NOMO-1 treated with dmso at 0.1 percent for 144 hours (cell line): ENCODE measurements around the gene SUGCT.
"Not testable (repeated sequence)": the region's sequence is repeated elsewhere in the genome, so short reads cannot be mapped to it uniquely, and the experiment has no call there.

Source experiments
- DNase-seq: peaks from one replicate; lab custom pipeline; 2025; ENCODE audit not compliant: unreplicated experiment; lab: John Stamatoyannopoulos, UW

The SUGCT gene

DNA sequence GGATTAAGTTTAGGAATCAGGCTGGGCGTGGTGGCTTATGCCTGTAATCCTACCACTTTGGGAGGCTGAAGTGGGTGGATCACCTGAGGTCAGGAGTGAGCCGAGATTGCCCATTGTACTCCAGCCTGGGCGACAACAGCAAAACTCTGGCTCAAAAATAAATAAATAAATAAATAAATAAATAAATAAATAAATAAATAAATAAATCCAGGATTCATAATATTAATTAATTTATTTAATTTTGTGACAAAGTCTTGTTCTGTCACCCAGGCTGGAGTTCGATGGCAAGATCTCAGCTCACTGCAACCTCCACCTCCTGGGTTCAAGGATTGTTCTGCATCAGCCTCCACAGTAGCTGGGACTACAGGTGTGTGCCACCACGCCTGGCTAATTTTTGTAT, 4.2 kb downstream of the SUGCT start:
- DNase-seq = no peak

DNA sequence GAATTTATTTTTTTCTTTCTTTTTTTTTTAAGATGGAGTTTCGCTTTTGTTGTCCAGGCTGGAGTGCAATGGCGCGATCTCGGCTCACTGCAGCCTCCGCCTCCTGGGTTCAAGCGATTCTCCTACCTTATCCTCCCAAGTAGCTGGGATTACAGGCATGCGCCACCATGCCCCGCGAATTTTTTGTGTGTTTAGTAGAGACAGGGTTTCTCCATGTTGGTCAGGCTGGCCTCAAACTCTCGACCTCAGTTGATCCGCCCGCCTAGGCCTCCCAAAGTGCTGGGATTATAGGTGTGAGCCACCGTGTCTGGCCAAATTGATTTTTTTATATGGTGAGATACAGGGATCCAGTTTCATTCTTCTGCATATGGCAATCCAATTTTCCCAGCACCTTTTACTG, 5.1 kb downstream of the SUGCT start:
- not testable (repeated sequence) for DNase-seq

DNA sequence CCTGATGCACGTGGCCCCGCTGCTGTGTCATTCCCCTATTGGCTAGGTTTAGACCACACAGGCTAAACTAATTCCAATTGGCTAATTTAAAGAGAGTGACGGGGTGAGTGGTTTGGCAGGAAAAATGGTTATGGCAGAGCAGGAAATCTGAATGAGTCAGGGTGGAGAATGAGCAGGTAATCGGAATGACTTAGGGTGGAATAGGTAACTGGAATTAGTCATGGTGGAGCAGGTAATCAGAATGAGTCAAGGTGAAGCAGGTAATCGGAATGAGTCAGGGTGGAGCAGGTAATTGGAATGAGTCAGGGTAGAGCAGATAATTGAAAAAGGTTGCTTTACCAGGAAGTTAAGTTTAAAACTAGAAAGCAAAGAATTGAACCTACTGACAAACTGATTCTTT, 7.1 kb downstream of the SUGCT start:
- DNase-seq = not testable (repeated sequence)

DNA sequence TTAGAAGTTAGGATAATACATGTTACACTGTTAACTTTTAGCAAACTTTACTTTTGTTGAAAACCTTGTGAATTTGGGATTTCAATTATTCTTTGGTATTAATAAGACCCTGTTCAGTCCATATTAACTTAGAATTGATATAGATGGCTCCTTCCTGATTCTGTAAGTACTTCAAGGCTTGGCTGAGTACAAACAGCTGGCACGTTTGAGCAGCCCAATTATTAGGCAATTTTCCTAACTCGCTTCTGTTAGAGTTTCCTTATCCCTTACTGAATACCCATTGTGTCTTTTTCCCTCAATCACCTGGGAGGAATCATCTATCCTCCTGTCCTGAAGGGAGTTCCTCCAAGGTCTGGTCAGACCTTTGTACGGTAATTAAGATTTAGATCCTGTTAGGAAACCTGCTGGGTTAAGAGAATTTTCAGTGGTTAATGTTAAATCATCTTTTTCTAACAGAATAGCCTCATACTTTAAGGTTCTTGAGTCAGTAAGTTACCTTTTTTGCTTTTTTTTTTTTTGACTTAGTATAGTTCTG, 10.9 kb downstream of the SUGCT start:
- not testable (repeated sequence) for DNase-seq

DNA sequence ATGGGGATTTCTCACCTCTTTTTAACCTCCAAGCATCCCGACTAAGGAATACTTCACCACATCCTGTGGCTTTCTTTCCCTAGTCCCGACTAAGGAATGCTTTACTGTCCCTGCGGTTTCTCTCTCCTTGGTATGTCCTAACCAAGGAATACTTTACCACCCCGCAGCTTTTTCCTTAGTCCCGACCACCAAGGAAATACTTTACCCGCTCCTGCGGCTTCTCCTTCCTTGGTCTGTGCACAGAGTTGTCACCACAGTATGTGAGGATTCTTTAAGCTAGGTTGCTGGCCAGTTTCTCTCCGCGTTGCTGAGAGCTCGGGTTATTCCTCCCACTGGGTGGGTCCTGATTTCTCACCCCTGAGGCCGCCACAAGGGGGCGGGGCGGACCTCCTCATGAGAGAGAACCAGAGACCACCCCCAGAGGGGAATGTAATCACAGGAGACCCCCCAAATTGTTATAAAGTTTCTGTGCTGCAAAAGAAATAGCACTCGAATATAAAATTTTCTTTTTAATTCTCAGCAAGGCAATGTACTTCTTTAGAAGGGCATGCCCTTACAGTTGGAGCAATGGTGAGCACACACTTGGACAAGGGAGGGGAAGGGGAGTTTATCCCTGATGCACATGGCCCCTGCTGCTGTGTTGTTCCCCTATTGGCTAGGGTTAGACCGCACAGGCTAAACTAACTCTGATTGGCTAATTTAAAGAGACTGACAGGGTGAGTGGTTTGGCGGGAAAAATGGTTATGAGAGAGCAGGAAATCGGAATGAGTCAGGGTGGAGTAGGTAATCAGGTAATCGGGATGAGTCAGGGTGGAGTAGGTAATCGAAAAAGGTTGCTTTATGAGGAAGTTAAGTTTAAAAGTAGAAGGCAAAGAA, 12.8 kb downstream of the SUGCT start:
- no peak for DNase-seq

DNA sequence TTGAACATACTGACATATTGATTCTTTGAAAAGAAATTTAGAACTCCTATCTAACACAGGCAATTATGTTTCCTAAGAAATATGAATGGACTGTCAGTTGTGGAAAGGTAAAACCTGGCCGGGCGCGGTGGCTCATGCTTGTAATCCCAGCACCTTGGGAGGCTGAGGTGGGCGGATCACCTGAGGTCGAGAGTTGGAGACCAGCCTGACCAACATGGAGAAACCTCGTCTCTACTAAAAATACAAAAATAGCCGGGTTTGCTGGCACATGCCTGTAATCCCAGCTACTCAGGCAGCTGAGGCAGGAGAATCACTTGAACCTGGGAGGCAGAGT, 13.4 kb downstream of the SUGCT start:
- DNase-seq = not testable (repeated sequence)

DNA sequence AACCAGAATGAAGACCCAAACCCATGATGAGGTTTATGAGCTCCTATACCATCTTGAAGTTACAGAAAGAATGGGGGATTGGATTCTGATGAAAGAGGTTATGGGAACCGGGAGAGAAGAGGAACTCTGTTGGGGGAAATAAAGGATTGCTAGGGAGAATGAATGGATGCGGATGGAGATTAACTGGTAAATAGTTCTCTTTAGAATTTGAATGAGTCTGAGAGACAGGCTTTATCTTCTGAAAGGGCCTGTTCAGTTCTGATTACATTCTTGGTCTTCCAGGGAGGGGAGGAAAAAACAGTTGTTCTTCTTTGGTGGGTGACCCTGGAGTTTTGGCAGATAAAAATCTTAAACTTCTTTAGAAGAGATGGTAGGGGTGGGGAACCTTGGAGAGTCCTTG, 13.9 kb downstream of the SUGCT start:
- DNase-seq = no peak

DNA sequence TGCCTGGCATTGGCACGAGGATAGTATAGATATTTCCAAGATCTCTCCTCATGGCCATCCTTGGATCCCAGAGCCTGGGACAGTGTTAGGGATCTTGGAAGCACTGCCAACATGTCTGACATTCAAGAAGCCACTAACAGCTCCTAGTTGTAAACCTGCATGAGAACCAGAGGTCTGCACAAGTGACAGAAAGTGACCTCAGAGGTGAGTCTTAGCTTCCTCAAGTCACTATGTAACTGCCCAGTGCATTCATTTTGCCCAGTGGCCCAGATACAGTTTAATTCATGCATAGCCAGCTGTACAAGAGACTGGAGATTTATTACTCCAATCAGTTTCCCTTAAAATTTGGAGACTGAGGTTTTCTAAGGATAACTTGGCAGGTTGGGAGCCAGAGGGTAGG, 16.7 kb downstream of the SUGCT start:
- no peak for DNase-seq

DNA sequence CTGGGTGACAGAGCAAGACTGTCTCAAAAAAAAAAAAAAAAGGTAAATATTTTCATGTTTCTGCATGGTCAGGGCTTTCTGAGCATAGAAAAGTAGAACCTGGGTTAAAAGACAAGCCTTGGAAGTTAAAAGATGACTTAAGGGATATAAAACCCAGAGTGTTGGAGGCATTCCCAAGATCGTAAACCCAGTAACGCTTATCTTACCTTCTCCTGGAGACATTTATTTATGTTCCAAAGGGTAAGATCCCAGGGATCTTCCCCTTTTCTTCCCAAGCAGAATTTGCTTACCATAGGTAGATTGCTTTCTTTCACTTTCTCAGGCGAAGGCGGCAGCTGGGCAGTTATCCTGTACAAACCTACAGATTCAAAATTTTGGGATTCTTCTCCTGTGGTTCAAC, 22.2 kb downstream of the SUGCT start:
- DNase-seq = no peak

DNA sequence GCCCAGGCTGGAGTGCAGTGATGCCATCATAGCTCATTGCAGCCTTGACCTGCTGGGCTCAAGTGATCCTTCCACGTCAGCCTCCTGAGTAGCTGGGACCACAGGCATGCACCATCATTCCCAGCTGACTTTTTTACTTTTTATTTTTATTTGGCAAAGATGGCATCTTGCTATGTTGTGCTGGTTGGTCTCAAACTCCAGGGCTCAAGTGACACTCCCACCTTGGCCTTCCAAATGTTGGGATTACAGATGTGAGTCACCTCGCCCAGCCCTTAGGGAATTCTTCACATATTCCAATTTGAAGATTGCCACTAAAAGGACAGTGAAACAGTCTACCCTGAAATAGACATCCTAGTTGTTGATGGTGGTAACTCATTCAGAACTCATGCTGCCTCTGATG, 27.7 kb downstream of the SUGCT start:
- DNase-seq = no peak

DNA sequence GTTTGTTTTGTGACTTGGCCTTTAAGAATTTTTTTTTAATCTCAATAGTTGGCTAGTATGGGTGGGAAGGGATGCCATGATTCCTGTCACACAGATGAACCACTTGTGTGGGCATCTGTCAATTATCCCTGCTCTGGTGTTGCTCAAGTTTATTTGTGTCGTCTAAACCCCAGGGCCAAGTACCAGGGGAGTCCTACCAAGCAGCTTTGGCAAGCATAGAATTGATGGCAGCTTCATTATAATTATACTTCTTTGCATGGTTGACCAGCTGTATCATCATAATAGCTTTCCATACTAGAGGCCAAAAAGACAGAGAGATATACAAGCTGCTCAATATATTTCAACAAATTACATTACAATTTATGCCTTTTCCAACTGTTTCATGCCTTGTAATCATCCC, 30.4 kb downstream of the SUGCT start:
- DNase-seq = no peak

DNA sequence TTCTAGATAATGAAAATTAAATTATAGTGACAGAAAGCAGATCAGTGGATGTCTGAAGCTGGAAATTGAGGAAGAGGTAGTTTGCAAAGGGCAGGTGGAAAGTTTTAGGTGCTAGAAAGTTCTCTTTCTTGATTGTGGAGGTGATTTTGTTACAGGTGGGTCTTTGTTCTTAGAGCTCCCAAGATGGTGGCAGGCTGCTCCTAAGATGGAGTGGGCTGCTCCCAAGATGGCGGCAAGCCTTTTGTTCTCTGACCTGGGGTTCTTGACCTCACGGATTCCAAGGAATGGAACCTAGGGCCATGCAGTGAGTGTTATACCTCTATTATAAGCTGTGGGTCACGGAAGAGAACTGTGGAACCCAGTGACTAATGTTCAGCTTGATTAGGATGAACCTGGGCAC, 32.5 kb downstream of the SUGCT start:
- no peak for DNase-seq

DNA sequence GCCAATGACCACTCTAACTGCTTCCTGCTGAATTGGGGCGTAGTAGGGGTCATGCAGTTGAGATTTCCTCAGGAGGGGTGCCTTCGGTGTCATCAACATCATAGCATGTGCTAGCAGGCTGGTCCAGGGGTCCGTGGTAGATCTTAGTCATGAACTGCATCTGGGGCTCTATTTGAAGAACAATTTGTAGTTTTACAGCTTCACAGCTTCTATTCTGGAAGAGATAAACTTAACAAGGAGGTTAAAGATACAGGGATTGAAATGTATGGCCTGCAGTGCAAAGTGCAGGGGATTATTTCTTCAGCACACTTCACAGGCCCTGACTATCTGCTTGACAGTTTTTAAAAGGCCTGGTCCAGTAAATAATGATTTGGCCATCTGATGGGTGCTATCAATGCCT, 33.5 kb downstream of the SUGCT start:
- DNase-seq = not testable (repeated sequence)

DNA sequence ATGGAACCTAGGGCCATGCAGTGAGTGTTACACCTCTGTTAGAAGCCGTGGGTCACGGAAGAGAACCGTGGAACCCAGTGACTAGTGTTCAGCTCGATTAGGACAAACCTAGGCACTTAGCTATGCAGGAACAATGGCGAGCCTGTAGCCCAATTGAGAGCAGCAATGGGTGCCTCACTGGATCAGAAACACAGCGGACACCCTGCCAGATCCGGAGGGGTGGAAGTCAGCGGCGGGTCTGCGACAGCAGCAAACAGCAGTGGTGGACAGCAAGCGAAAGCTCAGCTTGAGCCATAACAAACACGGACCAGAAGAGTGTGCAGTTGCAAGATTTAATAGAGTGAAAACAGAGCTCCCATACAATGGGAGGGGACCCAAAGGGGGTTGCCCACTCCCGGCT, 38.3 kb downstream of the SUGCT start:
- not testable (repeated sequence) for DNase-seq

DNA sequence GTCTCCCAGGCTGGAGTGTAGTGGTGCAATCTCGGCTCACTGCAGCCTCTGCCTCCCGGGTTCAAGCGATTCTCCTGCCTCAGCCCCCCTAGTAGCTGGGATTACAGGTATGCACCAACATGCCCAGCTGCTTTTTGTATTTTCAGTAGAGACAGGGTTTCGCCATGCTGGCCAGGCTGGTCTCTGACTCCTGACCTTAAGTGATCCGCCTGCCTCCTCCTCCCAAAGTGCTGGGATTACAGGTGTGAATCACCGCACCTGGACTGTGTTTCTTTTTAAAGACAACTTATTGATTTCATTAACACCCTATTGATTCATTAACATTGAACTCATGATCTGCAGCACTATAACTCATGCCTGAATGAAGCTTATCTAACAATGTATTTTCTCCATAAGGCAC, 40.5 kb downstream of the SUGCT start:
- not testable (repeated sequence) for DNase-seq

DNA sequence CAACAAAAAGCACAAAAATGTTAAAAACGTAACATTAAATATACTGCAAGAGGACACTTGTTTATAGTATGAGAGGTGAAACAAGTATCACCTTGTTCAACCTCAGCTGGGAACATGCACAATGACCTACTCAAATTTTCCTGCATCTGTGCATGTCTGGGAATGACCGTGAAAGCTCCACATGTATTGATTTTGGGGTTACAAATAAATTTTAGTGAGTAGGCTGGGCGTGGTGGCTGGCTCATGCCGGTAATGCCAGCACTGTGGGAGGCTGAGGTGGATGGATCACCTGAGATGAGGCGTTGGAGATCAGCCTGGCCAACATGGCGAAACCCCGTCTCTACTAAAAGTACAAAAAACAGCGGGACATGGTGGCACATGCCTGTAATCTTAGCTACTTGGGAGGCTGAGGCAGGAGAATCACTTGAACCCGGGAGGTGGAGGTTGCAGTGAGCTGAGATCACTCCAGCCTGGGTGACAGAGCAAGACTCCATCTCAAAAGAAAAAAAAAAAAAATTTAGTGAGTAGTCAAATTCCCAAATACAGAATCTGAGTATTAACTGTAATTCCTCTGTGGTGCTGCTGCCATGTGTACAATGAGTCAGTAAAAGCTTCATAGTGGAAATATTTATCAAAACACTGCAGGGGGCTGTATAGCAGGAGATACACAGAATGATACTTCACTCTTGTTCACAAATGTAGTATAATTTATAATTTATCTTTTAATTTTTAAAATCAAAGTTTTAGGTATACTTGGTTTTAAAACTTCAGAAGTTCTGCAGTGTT, 41.1 kb downstream of the SUGCT start:
- no peak for DNase-seq

DNA sequence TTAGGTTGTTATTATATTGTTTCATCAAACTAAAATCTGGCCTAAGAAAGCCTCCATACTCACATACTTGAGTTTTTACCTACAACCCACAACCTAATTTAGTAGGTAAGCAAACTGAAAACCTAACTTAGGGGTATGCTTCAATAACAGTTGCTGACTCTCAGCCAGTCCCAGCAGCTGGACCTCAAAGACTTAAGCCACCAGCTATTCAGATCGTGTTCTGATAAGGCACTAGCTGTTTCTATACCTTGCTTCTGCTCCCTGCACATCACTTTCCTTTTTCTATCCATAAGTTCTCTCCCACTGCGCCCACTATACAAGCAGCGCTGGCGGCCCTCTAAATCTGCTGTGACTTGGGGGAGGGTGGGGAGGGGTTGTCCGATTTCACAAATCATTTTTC, 42.3 kb downstream of the SUGCT start:
- DNase-seq = no peak

DNA sequence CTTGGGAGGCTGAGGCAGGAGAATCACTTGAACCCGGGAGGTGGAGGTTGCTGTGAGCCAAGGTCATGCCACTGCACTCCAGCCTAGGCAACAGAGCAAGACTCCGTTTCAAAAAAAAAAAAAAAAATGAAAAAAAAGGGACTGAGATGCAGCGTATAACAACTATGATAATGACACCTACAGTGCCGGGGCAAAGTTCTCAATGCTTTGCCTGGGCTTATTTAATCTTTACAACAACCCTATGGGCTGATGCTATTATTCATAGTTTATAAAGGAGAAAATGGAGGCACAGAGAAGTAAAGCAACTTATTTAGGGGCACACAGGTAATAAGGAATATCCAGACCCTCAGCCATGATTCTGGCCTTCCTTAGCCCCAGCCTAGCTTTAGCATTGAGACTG, 47.6 kb downstream of the SUGCT start:
- no peak for DNase-seq

DNA sequence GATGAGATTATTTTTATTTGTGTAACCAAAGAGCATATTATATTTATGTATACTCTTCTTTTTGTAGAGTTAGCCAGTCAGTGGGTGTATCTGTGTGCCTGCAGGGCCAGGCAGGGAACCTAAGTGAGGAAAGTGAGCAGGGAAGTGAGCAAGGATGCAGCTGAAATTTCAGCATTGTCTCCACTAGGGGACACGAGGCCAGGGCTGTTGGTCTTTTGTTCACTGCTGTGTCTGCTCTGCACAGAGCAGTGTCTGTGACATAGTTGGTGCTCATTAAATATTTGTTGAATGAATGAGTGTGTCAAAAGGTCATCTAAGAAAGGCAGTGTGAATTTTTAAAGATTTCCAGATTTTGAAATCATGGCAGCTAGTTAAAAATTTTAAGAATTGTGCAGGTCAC, 51.8 kb downstream of the SUGCT start:
- no peak for DNase-seq

DNA sequence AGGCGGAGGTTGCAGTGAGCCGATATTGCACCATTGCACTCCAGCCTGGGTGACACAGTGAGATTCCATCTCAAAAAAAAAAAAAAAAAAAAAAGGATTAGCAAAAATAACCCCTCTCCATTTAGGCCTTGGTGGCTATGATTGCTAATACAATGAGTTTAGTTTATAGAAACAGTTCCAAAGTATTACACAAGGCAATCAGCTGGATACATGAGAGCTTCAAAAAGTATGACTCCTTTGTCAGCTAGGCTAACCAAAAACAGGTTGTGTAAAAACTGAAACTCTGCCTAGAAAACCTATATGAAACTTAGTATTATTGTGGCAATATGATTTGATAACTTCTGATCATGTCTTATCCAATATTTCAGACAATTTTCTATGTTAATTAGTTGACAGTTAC, 57.2 kb downstream of the SUGCT start:
- no peak for DNase-seq

DNA sequence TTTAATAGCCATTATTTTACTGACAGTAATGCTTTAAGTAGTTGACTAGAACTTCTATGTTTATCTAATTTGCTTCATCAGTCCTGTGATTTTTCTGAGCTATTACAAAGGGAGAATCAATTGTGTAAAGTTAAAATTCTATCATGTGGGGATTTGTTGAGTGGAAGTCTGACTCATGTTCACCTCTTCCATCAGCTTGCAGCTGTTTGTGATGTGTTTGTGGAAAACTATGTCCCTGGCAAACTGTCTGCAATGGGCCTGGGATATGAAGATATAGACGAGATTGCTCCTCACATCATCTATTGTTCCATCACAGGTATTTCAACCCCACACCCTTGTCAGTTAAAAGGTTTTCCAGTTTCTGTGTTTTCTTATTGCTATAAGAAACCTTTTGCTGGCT, 59.9 kb downstream of the SUGCT start:
- no peak for DNase-seq

DNA sequence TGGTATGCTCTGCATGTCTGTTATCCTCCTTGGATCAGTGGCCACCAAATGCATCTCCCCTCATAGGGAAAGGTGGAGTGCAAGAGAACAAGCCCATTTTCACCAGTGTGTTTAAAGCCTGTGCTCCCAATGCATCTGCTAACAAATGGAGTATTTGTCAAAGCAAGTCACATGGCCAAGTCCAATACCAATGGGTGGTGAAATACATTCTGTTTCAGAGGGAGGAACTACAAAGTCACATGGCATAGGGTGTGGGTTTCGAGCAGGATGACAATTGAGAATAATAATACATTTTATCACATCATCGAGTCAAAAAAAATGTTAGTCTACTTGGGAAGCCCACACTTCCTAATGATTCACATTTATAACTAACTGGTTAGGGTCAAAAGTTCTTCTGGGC, 62.7 kb downstream of the SUGCT start:
- no peak for DNase-seq
